DOHH2 (cell line): ENCODE results near the gene CCNE1.

Source experiments
- H3F3A ChIP-seq: fragments of 200-600 bp; sonication (generic), shearing (Covaris generic); 2 replicates; pipeline ENCODE4 v1.6.0; 2016; ENCODE audit warnings: antibody characterized with exemption, mild to moderate bottlenecking; ENCODE audit not compliant: control insufficient read depth, insufficient read depth
- H3K27ac ChIP-seq: fragments of 200-600 bp; sonication (generic); 2 replicates; pipeline ENCODE4 v1.5.1; 2014; ENCODE audit warnings: low read depth, mild to moderate bottlenecking, low read length, moderate library complexity
- H3K27me3 ChIP-seq: fragments of 200-600 bp; sonication (generic); 2 replicates; pipeline ENCODE4 v1.6.1; 2014; ENCODE audit warnings: mild to moderate bottlenecking, low read length, mixed read lengths; ENCODE audit not compliant: control insufficient read depth
- H3K36me3 ChIP-seq: fragments of 200-600 bp; sonication (generic); 2 replicates; pipeline ENCODE4 v1.6.1; 2014; ENCODE audit warnings: mild to moderate bottlenecking, low read length, moderate library complexity, mixed read lengths; ENCODE audit not compliant: control insufficient read depth
- H3K4me1 ChIP-seq: fragments of 200-600 bp; sonication (generic); 2 replicates; pipeline ENCODE4 v1.6.1; 2014; ENCODE audit warnings: mild to moderate bottlenecking, low read length, mixed read lengths; ENCODE audit not compliant: control insufficient read depth
- H3K4me2 ChIP-seq: fragments of 200-600 bp; sonication (generic); 2 replicates; pipeline ENCODE4 v1.6.0; 2014; ENCODE audit warnings: mild to moderate bottlenecking, low read length, moderate library complexity
- H3K4me3 ChIP-seq: fragments of 200-600 bp; sonication (generic); 2 replicates; pipeline ENCODE4 v1.5.1; 2014; ENCODE audit warnings: mild to moderate bottlenecking, low read length, mixed read lengths
- H3K79me2 ChIP-seq: fragments of 200-600 bp; sonication (generic); 2 replicates; pipeline ENCODE4 v1.6.1; 2014; ENCODE audit warnings: mild to moderate bottlenecking, low read length, mixed read lengths; ENCODE audit not compliant: control insufficient read depth
- H3K9me2 ChIP-seq: fragments of 200-600 bp; sonication (generic); replicated peaks from 2 replicates; pipeline ENCODE4 v1.6.1; 2014; ENCODE audit warnings: mild to moderate bottlenecking, low read length, mixed read lengths; ENCODE audit not compliant: control insufficient read depth
- H3K9me3 ChIP-seq: fragments of 200-600 bp; sonication (generic); 2 replicates; pipeline ENCODE4 v1.6.1; 2014; ENCODE audit warnings: antibody characterized with exemption, low read length, mixed read lengths; ENCODE audit not compliant: control insufficient read depth, insufficient read depth
- H4K20me1 ChIP-seq: fragments of 200-600 bp; sonication (generic); 2 replicates; pipeline ENCODE4 v1.6.0; 2014; ENCODE audit warnings: low read depth, mild to moderate bottlenecking, antibody characterized with exemption, low read length, moderate library complexity; ENCODE audit not compliant: control insufficient read depth, insufficient read depth
- EZH2phosphoT487 ChIP-seq: fragments of 200-600 bp; sonication (generic); IDR thresholded peaks from 2 replicates; pipeline ENCODE4 v1.6.1; 2017; ENCODE audit warnings: borderline replicate concordance, mild to moderate bottlenecking, antibody characterized with exemption, low read length, moderate library complexity, mixed read lengths
- TF ChIP-seq, protein P1 (sequence below): fragments of 200-600 bp; sonication (generic); IDR thresholded peaks from one replicate; pipeline ENCODE4 v1.5.1; 2014; ENCODE audit warnings: antibody characterized with exemption, mild to moderate bottlenecking, low read depth, low read length; ENCODE audit not compliant: poor library complexity, severe bottlenecking

The CCNE1 gene

DNA sequence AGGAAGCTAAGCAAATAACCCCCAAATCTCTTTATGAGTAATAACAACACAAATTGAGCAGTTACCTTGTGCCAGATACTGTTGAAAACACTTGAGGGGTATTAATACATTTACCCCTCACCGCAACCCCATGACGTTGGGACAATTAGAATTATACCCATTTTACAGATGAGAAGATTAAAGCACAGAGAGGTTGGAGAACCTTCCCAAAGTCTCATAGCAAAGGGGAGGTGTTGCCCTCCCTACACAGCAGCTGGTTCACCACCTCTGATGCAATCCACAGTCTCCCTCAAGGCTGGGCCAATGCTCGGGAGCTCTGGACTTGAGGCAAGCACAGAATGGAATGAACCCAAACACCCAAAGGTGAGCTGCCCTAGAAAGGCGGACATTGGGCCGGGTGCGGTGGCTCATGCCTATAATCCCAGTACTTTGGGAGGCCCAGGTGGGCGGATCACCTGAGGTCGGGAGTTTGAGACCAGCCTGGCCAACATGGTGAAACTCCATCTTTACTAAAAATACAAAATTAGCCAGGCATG lies 3.9 kb upstream of the CCNE1 start:
- Histone ChIP-seq H3K36me3 (peaks cover 3% of the 10 kb centered on the region), H3K9me2 (no peaks in the 10 kb centered on the region)

DNA sequence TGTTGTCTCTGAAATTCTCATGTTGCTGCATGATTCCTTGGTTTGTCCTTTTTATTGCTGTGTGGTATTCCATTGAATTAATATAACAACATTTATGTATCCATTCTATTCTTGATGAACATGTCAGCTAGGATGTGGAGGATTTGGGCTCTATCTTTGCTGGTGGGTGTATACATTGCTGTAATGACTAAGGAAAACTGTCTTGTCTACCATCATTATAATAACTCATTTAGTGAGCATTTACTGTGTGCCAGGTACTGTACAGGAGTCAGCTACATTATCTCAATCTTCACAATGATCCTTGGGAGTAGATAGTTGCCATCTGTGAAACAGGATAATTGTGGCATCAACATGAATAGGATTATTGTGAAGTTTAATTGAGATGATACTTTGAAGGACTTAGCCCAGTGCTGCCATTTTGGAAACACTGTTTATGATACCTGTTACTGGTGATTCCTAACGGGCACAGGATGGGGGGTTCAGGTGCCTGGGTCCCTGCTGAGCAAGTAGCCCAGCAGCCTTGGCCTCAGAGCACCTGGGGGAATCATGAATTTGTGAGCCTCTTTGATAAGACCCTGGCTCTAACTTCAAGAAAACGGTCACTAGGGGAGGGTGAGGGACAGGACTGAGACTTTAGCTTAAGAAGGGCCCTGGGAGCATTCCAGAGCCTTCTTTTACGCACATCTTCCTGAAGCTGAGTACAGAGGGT lies 1.8 kb upstream of the CCNE1 start:
- Histone ChIP-seq H3F3A (no peaks in the 10 kb centered on the region), H3K4me3 (peak overlapping the region; percentile 87), H3K9me2 (no peaks in the 10 kb centered on the region), H3K9me3 (no peaks in the 10 kb centered on the region), H3K36me3 (peaks cover 23% of the 10 kb centered on the region), H3K4me1 (peaks cover 20% of the 10 kb centered on the region), H3K79me2 (peaks cover 10% of the 10 kb centered on the region; the same call in 1 of the 2 replicates), H3K4me2 (peak overlapping the region; percentile 86), H3K27me3 (no peaks in the 10 kb centered on the region), H3K27ac (no peak overlapping the region), H4K20me1 (no peaks in the 10 kb centered on the region)
- no peak for TF ChIP-seq EZH2phosphoT487
- TF ChIP-seq, protein P1, sequence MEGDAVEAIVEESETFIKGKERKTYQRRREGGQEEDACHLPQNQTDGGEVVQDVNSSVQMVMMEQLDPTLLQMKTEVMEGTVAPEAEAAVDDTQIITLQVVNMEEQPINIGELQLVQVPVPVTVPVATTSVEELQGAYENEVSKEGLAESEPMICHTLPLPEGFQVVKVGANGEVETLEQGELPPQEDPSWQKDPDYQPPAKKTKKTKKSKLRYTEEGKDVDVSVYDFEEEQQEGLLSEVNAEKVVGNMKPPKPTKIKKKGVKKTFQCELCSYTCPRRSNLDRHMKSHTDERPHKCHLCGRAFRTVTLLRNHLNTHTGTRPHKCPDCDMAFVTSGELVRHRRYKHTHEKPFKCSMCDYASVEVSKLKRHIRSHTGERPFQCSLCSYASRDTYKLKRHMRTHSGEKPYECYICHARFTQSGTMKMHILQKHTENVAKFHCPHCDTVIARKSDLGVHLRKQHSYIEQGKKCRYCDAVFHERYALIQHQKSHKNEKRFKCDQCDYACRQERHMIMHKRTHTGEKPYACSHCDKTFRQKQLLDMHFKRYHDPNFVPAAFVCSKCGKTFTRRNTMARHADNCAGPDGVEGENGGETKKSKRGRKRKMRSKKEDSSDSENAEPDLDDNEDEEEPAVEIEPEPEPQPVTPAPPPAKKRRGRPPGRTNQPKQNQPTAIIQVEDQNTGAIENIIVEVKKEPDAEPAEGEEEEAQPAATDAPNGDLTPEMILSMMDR, result no peak

More for the DNA sequence above, 3.9 kb upstream of the CCNE1 start:
- peaks cover 10% of the 10 kb centered on the region; the same call in 1 of the 2 replicates for H3K79me2 ChIP-seq
- no peaks in the 10 kb centered on the region for H3K27me3 ChIP-seq
- no peaks in the 10 kb centered on the region for H3F3A ChIP-seq
- H4K20me1 ChIP-seq, result no peaks in the 10 kb centered on the region
- TF ChIP-seq EZH2phosphoT487, result no peak
- TF ChIP-seq, protein P1, result no peak
- H3K27ac ChIP-seq, result no peak overlapping the region
- no peak overlapping the region for H3K4me2 ChIP-seq
- H3K9me3 ChIP-seq, result no peaks in the 10 kb centered on the region
- peaks cover 21% of the 10 kb centered on the region for H3K4me1 ChIP-seq
- H3K4me3 ChIP-seq, result no peak overlapping the region

DNA sequence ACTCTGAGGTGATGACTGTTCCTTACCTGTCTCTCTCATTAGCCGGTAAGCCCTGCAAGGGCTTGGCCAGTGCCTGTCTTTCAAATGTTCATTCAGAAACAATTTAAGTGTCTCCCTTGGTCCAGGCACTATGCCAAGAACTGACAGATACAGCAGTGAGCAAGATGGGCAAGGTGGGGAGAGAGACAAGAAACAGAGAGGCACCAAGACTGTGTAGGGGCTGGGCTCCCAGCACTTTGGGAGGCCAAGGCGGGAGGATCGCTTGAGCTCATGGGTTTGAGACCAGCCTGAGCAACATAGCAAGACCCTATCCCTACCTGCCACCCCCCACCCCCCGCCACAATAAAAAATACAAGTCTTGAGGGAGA lies 1.3 kb upstream of the CCNE1 start:
- H3K9me3 ChIP-seq, result no peaks in the 10 kb centered on the region
- H3F3A ChIP-seq, result no peaks in the 10 kb centered on the region
- H4K20me1 ChIP-seq, result no peaks in the 10 kb centered on the region
- 0 out of 2 replicates have a peak overlapping the region, but pooled peaks have one; percentile 62 for H3K27ac ChIP-seq
- peak overlapping the region; percentile 87 for H3K4me3 ChIP-seq
- TF ChIP-seq EZH2phosphoT487, result no peak
- TF ChIP-seq, protein P1, result no peak
- no peaks in the 10 kb centered on the region for H3K27me3 ChIP-seq
- H3K79me2 ChIP-seq, result peaks cover 10% of the 10 kb centered on the region; the same call in 1 of the 2 replicates
- H3K4me2 ChIP-seq, result peak overlapping the region; percentile 86
- no peaks in the 10 kb centered on the region for H3K9me2 ChIP-seq
- peaks cover 23% of the 10 kb centered on the region for H3K4me1 ChIP-seq
- peaks cover 26% of the 10 kb centered on the region for H3K36me3 ChIP-seq
